ENCODE results near the gene EMSY. TPM values are rescaled to one million over a fixed set of nuclear protein-coding genes. Genes with fewer than 3 reads are reported as not detected.
"Not testable (repeated sequence)": the region's sequence is repeated elsewhere in the genome, so short reads cannot be mapped to it uniquely, and the experiment has no call there.

The EMSY gene
- polyA plus RNA-seq, 1 donor = 41.1 TPM

GRCh38 chr11:76572181-76572875 lies 127.5 kb downstream of the EMSY start:
- not testable (repeated sequence) for DNase-seq

- no peak for DNase-seq
These were observed 129.6 kb downstream of the EMSY start for GRCh38 chr11:76574406-76574805.

- DNase-seq = no peak
These were observed 130.1 kb downstream of the EMSY start for GRCh38 chr11:76574879-76575278.

- DNase-seq = no peak
These were observed 132.6 kb downstream of the EMSY start for GRCh38 chr11:76577226-76577920.

GRCh38 chr11:76577921-76578653 lies 133.3 kb downstream of the EMSY start:
- DNase-seq = no peak

GRCh38 chr11:76578654-76579055 lies 133.8 kb downstream of the EMSY start:
- peak; percentile 70 for DNase-seq

- peak; percentile 67 for DNase-seq
These were observed 134.4 kb downstream of the EMSY start for GRCh38 chr11:76579056-76579751.

GRCh38 chr11:76579752-76580151 lies 134.9 kb downstream of the EMSY start:
- DNase-seq = no peak

- DNase-seq = not testable (repeated sequence)
These were observed 137.7 kb downstream of the EMSY start for GRCh38 chr11:76582471-76582870.

GRCh38 chr11:76587820-76588454 lies 143.1 kb downstream of the EMSY start:
- DNase-seq = no peak

- DNase-seq = no peak
These were observed 143.9 kb downstream of the EMSY start for GRCh38 chr11:76588455-76589325.

GRCh38 chr11:76589477-76589876 lies 144.7 kb downstream of the EMSY start:
- DNase-seq = no peak

GRCh38 chr11:76589964-76590950 lies 145.4 kb downstream of the EMSY start:
- no peak for DNase-seq

GRCh38 chr11:76591416-76591815 lies 146.6 kb downstream of the EMSY start:
- DNase-seq = no peak

GRCh38 chr11:76592025-76592914 lies 147.5 kb downstream of the EMSY start:
- DNase-seq = no peak

- no peak for DNase-seq
These were observed 148.1 kb downstream of the EMSY start for GRCh38 chr11:76592961-76593360.

GRCh38 chr11:76595091-76595490 lies 150.3 kb downstream of the EMSY start:
- DNase-seq = not testable (repeated sequence)

- no peak for DNase-seq
These were observed 151.8 kb downstream of the EMSY start for GRCh38 chr11:76596652-76597051.
